GM19035 (cell line): Measurements from ENCODE around the gene SETBP1.
A peak's percentile ranks its signal among the peaks of the same experiment; 100 is the strongest.

ENCODE experiments used
- ATAC-seq: cut with Tn5 transposase; IDR thresholded peaks from one replicate; pipeline ENCODE4 v1.9.1; 2021; ENCODE audit not compliant: unreplicated experiment

SETBP1 gene

DNA sequence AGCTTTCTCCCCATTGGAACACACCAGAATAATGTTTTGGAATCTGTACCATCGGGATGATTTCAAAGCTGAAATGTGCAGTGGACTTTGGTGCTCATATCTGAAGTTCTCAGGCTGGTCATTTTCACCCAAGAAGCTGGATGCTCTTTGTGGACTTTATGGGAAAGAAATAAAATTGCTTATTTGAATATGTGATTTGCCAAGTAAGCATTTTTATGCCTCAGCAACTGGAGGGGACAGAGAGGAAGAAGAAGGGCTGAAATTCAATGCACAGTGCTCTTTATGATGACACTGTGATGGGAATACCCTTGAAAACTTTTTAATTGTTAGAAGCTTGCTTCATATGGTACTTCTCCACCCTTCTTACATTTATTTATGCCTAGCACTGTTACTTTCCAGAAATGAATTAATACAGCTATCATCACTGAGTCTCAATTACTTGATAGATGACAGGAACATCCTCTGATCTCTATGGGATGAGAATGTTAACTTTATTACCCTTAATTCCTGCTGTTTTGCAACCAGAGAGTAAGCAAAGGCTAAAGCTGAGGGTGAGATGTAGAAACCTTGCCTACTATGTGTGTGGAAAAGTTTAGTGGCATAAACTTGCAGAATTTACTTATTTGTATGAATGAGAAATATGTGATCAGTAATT is 23.6 kb downstream of the SETBP1 start:
- ATAC-seq: no peak

DNA sequence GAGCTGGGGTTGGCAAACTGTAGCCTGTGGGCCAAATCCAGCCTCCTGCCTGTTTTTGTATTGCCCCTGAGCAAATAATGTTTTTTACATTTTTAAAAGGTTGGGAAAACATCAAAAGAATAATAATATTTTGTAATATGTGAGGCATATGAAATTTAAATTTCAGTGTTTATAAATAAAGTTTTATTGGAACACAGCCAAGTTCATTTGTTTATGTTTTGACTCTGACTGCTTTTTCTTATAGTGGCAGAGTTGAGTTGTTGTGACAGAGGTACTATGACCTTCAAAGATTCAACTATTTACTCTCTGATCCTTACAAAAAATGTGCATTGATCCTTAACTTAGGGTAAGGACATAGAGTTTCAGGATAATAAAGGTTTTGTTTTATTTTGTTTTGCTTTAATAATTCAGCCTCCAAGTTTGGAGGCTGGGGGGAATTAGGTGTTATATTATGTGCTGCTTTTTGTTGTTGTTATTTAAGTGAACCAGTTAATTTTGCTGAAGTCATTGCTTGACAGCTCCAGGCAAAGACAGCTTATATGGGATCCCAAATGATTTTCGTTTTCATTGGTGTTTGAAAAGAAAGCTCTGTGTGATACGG is 24.5 kb downstream of the SETBP1 start:
- no peak for ATAC-seq

DNA sequence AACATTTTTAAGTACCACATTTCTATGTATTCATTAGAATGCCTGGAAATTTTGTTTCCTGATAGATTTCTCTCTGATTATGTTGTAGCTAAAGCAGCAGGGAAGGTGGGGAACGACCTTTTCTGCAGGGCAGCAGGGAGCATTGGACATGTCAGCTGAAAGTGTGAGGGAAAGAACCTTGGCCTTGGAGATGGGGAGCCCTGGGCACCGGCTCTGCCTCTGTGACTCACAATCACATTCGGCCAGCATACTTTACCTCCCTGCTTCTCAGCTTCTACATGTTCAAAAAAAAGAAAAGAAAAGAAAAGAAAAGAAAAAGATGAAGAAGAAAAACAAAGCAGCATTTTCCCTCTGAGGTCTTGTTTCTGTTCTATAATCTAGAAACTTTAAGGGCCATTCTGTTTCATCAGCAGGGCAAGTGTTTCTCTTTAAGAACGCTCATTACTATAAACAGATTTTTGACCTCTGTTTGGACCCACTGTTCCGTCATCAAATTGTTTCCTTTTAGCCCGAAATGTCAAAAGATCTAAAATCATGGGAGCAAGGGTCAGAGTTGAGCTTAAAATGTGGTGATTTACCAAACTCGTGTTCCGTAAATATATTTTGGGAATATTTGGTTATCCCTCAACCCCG is 27.9 kb downstream of the SETBP1 start:
- ATAC-seq: no peak

DNA sequence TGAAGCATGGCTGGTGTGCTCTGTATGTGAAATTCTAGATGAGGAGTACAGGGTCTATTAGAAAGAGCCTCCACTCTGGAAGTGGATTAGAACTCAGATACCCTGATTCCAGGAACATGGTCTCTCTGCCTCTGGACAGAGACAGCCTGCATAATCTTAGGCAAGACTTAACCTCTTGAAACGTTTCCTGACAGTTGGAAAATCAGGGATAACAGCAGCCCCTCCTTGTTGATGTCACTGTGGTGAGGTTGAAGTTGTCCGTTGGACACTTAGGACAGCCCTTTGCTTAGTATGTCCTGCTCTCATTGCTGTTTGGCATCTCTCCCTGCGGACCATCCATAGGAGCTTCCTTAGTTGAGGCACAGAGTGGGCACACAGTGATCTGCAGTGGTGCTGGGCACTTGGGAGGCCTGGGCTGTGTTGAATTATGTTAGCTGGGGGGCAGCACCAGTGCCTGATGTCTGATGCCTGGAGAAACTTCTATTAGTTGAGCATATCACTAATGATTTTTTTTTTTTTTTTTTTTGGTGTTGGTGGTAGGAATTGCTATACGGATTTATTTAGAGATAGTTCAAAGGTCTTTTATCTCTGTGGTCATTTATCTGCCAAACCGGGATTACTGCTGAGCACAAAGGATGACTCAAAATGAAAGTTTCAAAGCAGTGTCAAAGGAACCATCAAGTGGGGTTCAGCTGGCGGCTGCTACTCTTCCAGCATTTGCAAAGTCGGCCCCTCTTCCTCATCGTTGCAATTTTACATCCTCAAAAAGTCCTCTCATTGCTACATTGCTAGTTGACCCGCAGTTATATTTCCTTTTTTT is 28.8 kb downstream of the SETBP1 start:
- ATAC-seq: peak; percentile 90

DNA sequence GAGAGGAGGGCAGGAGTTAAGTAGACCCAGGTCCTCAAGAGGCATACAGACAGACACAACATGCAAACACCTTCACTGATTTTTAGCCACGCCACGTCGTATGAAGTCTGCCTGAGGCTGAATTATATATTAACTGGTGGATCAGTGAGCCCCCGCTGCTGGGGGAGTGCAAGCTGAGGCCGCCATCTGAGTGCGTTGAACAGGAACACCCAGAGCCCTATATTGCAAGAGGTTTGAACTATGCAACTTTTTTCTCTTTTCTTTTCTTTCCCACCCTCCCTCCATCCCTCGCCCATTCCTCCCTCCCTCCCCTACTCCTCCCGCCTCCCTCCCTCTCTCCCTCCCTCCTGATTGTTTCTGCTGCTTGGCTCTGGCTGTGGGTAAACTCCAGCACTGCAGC is 30.2 kb downstream of the SETBP1 start:
- no peak for ATAC-seq

DNA sequence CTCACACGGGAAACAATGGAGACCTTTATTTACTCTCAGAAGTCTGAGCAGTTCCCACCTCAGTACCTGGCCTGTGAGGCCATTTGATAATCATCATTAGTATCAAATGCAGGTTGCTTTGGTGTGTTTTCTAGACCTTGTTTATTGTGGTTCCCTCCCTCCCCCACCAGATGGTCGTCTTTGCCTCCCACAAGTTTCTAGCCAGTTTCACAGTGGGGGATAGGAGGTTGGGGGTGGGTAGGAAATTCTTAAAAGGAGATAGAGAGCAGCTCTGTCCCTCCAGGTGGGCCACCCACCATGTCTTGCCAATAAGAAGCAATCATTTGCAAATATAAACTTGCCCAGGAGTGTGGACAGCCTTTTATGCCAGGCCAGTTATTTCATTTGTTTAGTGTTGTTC is 31.3 kb downstream of the SETBP1 start:
- no peak for ATAC-seq

DNA sequence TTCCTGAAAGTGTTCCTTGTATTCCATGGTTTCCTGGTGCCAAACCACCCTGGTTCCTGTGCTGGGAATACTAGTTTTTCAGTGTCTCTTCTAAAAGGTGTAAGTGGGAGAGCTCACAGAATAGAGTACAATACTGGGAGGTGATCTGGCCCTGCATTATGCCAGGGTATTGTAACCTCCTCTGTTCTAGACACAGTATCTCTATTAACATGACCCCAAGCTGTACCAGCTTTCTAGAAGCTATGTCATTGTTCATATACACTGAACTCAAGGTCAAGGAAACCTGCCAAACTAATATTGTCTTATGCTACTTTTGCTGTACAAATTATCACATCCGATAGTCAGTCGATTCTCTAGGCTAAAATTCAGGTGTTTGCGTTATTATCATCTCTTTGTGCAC is 32.7 kb downstream of the SETBP1 start:
- ATAC-seq: no peak

DNA sequence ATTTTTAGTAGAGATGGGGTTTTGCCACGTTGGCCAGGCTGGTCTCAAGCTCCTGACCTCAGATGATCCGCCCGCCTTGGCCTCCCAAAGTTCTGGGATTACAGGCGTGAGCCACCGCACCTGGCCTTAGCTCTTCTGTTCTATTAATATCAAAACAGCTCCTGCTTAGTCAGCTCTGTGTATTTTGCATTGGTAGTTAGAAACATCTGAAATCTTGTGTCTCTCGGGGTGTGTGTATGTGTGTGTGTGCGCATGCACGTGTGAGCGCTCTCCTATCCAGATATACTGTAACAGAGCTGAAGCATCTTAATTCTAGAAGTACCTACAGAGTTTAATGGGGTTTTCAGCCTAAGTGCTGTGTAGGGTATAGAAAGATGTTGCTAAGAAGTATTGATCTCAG is 33.7 kb downstream of the SETBP1 start:
- ATAC-seq: no peak

DNA sequence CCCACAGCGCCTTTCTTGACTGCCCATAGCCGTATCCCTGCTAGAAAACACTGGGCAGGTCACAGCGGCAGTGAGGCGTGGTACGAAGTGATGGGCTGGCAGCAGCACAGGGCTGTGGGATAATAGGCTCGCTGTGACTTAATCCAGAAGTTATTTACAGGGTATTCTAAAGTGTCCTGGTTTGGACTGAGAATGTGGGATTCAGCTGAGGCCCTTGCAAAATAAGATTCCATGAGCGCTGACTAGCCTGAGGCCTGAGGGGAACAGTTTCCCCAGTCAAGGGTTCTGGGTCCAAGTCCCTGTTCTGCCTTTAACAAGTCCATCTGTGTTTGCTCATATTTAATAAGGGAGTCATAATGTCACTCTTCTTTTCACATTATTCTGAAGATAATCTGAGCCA is 34.6 kb downstream of the SETBP1 start:
- ATAC-seq: no peak

DNA sequence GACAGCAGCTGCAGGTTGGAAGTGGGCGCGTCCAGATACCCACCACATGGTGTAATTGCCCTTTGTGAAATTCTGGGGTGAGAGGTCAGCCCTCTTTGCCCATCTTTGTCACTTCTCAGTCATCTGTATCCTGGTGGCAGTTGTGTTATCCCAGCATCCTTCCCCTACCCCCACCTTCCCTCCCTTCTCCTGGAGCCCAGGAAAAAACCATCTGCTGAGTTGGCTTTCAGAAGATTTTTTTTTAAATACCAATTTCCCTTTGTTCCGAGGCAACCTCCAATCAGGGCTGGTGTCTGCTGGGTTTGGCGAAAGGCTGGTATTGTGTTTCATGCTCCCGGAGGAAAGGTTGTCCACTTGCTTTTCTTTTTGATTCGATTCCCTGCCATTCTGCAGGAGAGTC is 35.2 kb downstream of the SETBP1 start:
- no peak for ATAC-seq

DNA sequence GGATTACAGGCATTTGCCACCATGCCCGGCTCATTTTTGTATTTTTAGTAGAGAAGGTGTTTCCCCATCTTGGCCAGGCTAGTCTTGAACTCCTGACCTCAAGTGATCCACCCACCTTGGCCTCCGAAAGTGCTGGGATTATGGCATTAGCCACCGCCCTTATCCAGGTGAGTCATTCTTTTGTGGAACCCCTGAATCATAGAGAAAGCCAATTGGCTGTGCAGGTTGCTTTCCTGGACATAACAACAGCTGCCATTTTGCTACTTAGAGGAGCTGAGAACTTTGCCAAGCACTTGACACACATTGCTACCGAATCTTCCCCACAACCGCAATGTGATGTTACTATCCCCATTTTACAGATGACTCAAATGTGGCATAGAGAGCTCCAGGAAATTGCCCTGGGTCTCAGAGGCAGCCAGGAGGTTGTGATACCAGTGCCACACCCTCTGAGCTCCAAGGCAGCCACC is 36.0 kb downstream of the SETBP1 start:
- ATAC-seq: peak; percentile 37

DNA sequence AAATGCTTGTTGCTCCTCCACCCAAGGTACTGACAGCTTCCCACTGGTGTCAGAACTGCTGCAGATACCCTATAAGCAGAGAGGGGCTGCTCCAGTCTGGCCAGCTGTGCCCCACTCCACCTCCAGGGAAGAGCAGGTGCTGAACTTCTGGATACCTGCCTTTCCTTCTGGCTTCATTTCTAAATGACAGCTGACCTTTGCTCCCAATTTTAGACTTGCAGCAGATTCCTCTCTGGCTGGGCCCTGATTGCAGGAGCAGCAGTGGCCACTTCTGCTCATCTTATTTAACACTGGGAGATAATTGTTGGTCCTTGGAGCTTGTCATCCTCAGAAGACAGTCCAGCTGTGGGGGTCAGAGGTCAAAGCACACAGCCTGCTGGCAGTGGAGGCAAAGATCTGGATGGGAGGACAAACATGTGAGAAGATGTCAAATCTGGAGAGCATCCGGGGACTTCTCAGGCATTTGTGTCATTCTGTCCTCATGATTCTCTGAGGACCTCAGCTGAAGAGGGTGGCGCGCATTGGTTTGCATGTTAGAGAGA is 38.9 kb downstream of the SETBP1 start:
- no peak for ATAC-seq

DNA sequence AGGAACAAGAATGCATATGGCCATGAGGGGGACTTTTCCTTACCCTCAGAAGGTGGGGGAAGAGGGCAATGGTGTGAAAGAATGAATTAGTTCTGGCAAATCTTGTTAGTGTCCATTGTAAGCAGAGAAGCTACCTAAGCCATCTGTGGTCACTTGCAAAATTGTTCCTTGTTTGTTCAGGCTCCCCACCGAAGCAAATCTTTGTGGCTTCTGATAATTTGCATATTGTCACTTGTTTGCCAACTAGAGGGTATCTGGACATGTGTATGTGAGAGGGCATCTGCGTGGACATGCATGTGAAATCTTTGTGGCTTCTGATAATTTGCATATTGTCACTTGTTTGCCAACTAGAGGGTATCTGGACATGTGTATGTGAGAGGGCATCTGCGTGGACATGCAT is 41.1 kb downstream of the SETBP1 start:
- peak; percentile 31 for ATAC-seq

DNA sequence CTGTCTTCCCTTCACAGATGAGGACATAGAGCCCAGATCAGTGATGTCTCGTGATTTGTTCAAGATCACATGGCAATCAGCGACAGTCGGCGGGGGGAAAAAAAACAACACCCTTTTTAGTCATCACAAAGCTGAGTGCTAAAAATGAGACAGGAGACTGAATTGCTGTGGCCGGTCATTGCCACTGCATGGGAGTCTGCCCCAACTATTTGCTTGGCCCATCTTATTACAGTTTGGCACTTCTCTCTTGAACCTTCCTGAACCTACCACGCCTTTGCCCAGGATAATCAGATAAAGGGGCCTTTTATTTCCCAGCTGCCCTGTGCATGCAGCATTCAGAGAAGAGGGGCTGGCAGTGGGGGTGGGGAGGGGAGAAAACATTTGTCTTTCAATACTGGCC is 42.7 kb downstream of the SETBP1 start:
- ATAC-seq: peak; percentile 34

DNA sequence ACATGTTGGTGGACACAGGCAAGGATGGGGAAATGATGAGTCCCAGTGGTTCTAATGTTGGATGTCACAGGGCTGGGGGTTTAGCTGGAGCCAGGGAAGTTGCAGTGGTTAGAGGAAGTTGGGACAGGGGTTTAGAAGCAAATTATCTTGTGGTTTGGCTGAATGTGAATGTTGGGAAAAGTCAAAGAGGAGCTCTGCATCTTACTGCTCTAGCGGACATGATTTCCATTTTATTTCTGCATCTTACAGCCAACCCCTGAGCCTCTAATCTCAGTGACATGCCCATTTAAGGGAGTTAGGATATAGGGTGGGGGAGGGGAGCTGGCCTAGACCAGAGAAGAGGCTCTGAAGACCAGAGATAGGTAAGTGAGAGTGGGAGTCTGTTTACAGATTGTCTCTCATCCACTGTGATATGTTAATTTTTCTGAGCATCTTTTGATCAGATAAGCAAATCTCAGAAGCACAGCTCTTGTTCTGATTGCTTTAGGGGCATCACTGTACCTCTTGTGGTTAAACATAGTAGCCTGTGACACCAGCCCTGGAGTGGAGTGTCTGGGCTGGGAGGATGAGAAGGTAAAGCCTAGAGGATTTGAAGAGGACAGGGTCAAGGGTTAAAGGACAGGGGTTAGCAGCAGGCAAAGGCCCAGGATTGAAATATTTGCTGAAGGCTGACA is 43.6 kb downstream of the SETBP1 start:
- ATAC-seq: no peak

DNA sequence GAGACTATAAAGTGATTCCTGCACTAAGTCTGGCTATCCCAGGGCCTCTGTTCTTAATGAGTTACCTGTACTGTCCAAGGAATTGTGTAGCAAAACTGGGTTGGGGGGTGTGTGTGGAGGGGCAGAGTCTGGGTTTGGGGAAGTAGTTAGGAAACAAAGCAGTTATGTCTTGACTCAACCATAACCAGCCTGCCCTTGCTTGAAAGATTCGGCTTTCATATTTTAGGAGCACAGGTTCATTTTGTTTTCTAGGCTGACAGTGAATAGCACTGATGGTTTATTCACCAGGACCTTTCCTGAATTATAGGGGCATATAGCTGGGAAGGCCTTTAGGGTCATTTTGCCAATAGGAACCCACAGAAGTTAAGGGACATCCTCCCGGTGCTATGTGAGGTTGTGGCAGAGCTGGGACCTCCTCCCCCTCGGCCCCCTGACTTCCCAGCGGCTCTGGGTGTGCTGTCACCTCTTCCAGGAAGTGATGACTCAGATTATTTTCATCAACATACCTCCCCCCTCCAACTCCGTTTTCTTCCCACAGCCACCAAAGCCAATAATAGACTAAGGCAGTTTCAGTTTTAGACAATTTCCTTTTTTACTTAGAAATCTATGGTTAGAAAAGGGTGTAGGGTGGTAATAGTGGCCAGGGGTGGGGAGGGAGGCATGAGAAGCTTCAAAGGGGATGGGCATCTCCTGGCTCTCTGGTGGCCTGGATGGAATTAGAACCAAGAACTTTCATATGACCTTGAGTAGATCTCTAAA is 44.8 kb downstream of the SETBP1 start:
- ATAC-seq: peak; percentile 58

DNA sequence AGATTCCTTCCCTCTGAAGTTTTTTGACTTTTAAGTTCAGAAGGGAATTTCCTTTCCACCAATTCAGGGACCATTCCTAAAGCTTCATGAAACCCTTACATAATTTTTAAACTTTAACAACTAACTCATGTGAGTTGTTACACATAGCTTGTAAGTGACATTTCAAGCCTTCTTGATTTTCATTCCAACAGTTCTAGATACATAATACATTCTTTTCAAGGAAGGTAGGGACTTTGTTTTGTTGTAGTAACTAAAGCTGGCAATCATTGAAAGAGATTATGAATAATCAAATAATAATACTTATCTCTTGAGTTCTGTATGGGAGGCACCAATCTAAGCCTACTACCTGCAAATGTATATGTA is 45.4 kb downstream of the SETBP1 start:
- no peak for ATAC-seq

DNA sequence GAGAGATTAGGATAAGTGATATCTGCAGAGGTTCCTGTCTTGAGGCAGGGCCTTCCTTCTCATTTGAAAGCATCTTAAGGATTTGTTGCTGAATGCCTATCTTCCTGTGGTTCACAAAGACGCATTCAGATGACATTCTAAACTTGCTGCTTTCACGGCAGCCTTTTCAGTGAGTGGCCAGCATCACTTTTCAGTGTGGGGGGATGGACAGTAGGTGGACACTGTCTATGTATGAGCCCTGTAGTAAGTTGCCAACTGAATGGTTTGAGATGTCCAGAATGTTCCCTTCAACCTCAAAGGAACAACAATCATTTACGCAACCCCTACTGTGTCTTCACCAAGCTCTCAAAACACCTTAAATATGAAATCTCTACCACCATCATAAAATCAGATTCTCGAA is 46.6 kb downstream of the SETBP1 start:
- ATAC-seq: no peak

DNA sequence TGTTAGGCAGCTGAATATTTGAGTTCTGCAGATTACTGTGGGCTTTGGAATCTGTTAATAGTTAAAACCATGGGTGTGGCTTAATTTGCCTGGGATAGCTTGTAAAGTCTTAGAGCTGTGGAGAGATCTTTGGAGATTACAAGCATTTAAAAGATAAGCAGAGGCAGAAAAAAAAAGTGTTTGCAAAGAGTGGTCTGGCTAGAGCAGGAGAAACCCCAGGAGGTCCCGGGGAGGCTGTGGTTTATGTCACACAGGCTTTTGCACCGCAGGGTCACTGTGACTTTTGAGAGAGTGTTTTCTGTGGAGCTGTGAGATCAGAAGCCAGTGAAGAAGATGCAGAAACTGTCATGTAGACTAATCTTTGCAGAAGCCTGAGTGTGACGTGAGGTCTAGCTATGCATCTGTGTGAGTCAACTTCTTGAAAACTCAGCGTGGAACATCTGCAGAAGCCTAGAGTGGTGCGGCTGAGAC is 49.0 kb downstream of the SETBP1 start:
- no peak for ATAC-seq
